Measurements from ENCODE around the gene MAP6. TPM values are rescaled to one million over a fixed set of nuclear protein-coding genes. Genes with fewer than 3 reads are reported as not detected.

Gene MAP6
- total and polyA plus RNA-seq, 2 of the 13 experiments (the other 11 are each of a cell fraction or from before 2014, with no cell fraction given) = 0.04 TPM; not detected in 1

GRCh38 chr11:75554258-75555022 lies 114.4 kb downstream of the MAP6 start (continued):
- no peak for TF ChIP-seq ZNF292 (CRISPR knock-in tag; IDR thresholded peaks at IDR 0.05; ENCODE audit: borderline replicate concordance, low read depth)
- no peak for TF ChIP-seq MAFF (IDR thresholded peaks at IDR 0.05; ENCODE audit: low read depth, low read length)
- TF ChIP-seq ZNF891 (CRISPR knock-in tag; IDR thresholded peaks at IDR 0.05) = 0 out of 2 replicates have a peak, but pooled peaks have one; percentile 32
- peak; percentile 58 for TF ChIP-seq NFYB (CRISPR knock-in tag; IDR thresholded peaks at IDR 0.05)
- TF ChIP-seq ZNF121 (CRISPR knock-in tag; IDR thresholded peaks at IDR 0.05) = 0 out of 2 replicates have a peak, but pooled peaks have one; percentile 3
- peak; percentile 44; the same call in 1 of the 2 replicates for TF ChIP-seq ARID4A (CRISPR knock-in tag; IDR thresholded peaks at IDR 0.05; ENCODE audit: borderline replicate concordance)
- peak; percentile 42; the same call in 1 of the 2 replicates for TF ChIP-seq RBFOX2 (IDR thresholded peaks at IDR 0.05; ENCODE audit: low read depth, low read length)
- no peak for TF ChIP-seq ZNF280D (CRISPR knock-in tag; IDR thresholded peaks at IDR 0.05)
- no peak for TF ChIP-seq ZNF781 (CRISPR knock-in tag; IDR thresholded peaks at IDR 0.05; ENCODE audit: borderline replicate concordance, not compliant biosample characterization)
- no peak for TF ChIP-seq SIX4 (CRISPR knock-in tag; IDR thresholded peaks at IDR 0.05)
- no peak for TF ChIP-seq ZNF543 (CRISPR knock-in tag; IDR thresholded peaks at IDR 0.05)
- peak; percentile 57; the same call in 1 of the 2 replicates for TF ChIP-seq CEBPB (IDR thresholded peaks at IDR 0.05; ENCODE audit: borderline replicate concordance, low read depth, low read length)
- TF ChIP-seq ZNF205 (CRISPR knock-in tag; IDR thresholded peaks at IDR 0.05) = no peak
- peak; percentile 60 for TF ChIP-seq THAP11 (CRISPR knock-in tag; IDR thresholded peaks at IDR 0.05)
- peak in 1 of 2 experiments; percentile 60; a peak in 1 of 4 replicates for TF ChIP-seq POLR2A (IDR thresholded peaks at IDR 0.05; ENCODE audit: insufficient read depth in 1 of 2, low read depth in 2 of 2, low read length in 2 of 2)
- no peak for TF ChIP-seq PCBP2 (optimal IDR thresholded peaks at IDR 0.05; ENCODE audit: low read depth, low read length, poor library complexity, severe bottlenecking)
- TF ChIP-seq POLR2G (IDR thresholded peaks at IDR 0.05; ENCODE audit: low read depth, low read length) = peak; percentile 48
- peak; percentile 23; the same call in 1 of the 2 replicates for TF ChIP-seq SALL1 (CRISPR knock-in tag; IDR thresholded peaks at IDR 0.05)
- no peak for TF ChIP-seq ERF (CRISPR knock-in tag; IDR thresholded peaks at IDR 0.05)
- no peak for TF ChIP-seq ZNF224 (CRISPR knock-in tag; IDR thresholded peaks at IDR 0.05)
- TF ChIP-seq AKAP8 (CRISPR knock-in tag; IDR thresholded peaks at IDR 0.05) = no peak
